PC-9 (cell line): ENCODE results near the gene CCDC60.

Experiments used
- EZH2 ChIP-seq: fragments of 200-600 bp; sonication (generic); IDR thresholded peaks from 2 replicates; pipeline ENCODE4 v1.8.0; 2017; ENCODE audit warnings: antibody characterized with exemption, low read depth
- TF ChIP-seq, protein P1 (sequence below): fragments of 200-600 bp; sonication (generic); conservative IDR thresholded peaks from 2 replicates; pipeline ENCODE4 v1.6.1; 2017; ENCODE audit warnings: mixed run types, antibody characterized with exemption, mild to moderate bottlenecking, moderate library complexity

GRCh38 chr12:119365451-119365850 is 30.9 kb downstream of the CCDC60 start:
- TF ChIP-seq, protein P1, sequence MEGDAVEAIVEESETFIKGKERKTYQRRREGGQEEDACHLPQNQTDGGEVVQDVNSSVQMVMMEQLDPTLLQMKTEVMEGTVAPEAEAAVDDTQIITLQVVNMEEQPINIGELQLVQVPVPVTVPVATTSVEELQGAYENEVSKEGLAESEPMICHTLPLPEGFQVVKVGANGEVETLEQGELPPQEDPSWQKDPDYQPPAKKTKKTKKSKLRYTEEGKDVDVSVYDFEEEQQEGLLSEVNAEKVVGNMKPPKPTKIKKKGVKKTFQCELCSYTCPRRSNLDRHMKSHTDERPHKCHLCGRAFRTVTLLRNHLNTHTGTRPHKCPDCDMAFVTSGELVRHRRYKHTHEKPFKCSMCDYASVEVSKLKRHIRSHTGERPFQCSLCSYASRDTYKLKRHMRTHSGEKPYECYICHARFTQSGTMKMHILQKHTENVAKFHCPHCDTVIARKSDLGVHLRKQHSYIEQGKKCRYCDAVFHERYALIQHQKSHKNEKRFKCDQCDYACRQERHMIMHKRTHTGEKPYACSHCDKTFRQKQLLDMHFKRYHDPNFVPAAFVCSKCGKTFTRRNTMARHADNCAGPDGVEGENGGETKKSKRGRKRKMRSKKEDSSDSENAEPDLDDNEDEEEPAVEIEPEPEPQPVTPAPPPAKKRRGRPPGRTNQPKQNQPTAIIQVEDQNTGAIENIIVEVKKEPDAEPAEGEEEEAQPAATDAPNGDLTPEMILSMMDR: no peak
- TF ChIP-seq EZH2: no peak
